ENCODE measurements around the gene DOHH.
A peak's percentile ranks its signal among the peaks of the same experiment; 100 is the strongest.

DOHH gene

GRCh38 chr19:3499738-3500428 is 591 bp downstream of the DOHH start:
- peak overlapping the region; percentile 93 for H3K4me3 ChIP-seq (ENCODE audit: low read depth, low read length)
- TF ChIP-seq CTCF (conservative IDR thresholded peaks at IDR 0.05; ENCODE audit: low read depth, low read length): no peak
- DNase-seq (ENCODE audit: low read depth): no peak

- DNase-seq (ENCODE audit: low read depth): no peak
These were observed 2.5 kb downstream of the DOHH start for GRCh38 chr19:3497757-3498520.

GRCh38 chr19:3496392-3497273 is 3.8 kb downstream of the DOHH start:
- DNase-seq (ENCODE audit: low read depth): no peak
- no peak overlapping the region for H3K4me3 ChIP-seq (ENCODE audit: low read depth, low read length)
- no peak for TF ChIP-seq CTCF (conservative IDR thresholded peaks at IDR 0.05; ENCODE audit: low read depth, low read length)

More at GRCh38 chr19:3497757-3498520, 2.5 kb downstream of the DOHH start:
- no peak for TF ChIP-seq CTCF (conservative IDR thresholded peaks at IDR 0.05; ENCODE audit: low read depth, low read length)
- H3K4me3 ChIP-seq (ENCODE audit: low read depth, low read length): no peak overlapping the region

GRCh38 chr19:3494559-3494958 is 5.9 kb downstream of the DOHH start:
- no peak overlapping the region for H3K4me3 ChIP-seq (ENCODE audit: low read depth, low read length)
- DNase-seq (ENCODE audit: low read depth): no peak
- TF ChIP-seq CTCF (conservative IDR thresholded peaks at IDR 0.05; ENCODE audit: low read depth, low read length): no peak

- H3K4me3 ChIP-seq (ENCODE audit: low read depth, low read length): no peak overlapping the region
- peak; percentile 36 for DNase-seq (ENCODE audit: low read depth)
- no peak for TF ChIP-seq CTCF (conservative IDR thresholded peaks at IDR 0.05; ENCODE audit: low read depth, low read length)
These were observed 6.4 kb downstream of the DOHH start for GRCh38 chr19:3494051-3494450.

GRCh38 chr19:3493651-3494050 is 6.8 kb downstream of the DOHH start:
- no peak for DNase-seq (ENCODE audit: low read depth)
- TF ChIP-seq CTCF (conservative IDR thresholded peaks at IDR 0.05; ENCODE audit: low read depth, low read length): no peak

More at GRCh38 chr19:3493651-3494050, 6.8 kb downstream of the DOHH start:
- H3K4me3 ChIP-seq (ENCODE audit: low read depth, low read length): no peak overlapping the region
